Left lung (tissue), 10 donors: ENCODE data around the gene C1QTNF1. TPM values are rescaled to one million over a fixed set of nuclear protein-coding genes. Genes with fewer than 3 reads are reported as not detected.

Source experiments
- ATAC-seq: fragments of 200-7000 bp; cut with Tn5 transposase; one replicate; pipeline ENCODE4 v1.9.1; 2020; ENCODE audit warnings: moderate library complexity
- DNase-seq, 4 donors: peaks; one replicate each; pipeline ENCODE4 v3.0.0-alpha.2; 2013 to 2020
- H3K27ac ChIP-seq, 2 donors: fragments of 200-600 bp; sonication (generic) in 1 of 2; one replicate each; pipeline versions ENCODE4 v1.5.0 to v1.8.0; 2020 to 2021
- H3K27me3 ChIP-seq, 2 donors: fragments of 200-600 bp; sonication (generic) in 1 of 2; one replicate each; pipeline versions ENCODE4 v1.5.0 to v1.8.0; 2020 to 2021
- H3K36me3 ChIP-seq, 2 donors: fragments of 200-600 bp; sonication (generic) in 1 of 2; one replicate each; pipeline versions ENCODE4 v1.5.0 to v1.8.0; 2020 to 2021
- H3K4me1 ChIP-seq, 2 donors: fragments of 200-600 bp; one replicate each; pipeline ENCODE4 v1.8.0; 2021
- H3K4me3 ChIP-seq, 2 donors: fragments of 200-600 bp; sonication (generic) in 1 of 2; one replicate each; pipeline versions ENCODE4 v1.5.0 to v1.8.0; 2020 to 2021; ENCODE audit warnings: mild to moderate bottlenecking in 1 of 2
- H3K9me3 ChIP-seq, 2 donors: fragments of 200-600 bp; sonication (generic) in 1 of 2; one replicate each; pipeline versions ENCODE4 v1.5.0 to v1.8.0; 2020 to 2021
- intact Hi-C, 2 donors: fragments of 100-400 bp; cut with DNase I; formaldehyde crosslinking; loops; one replicate each; pipeline versions ENCODE4 v1.11.2 to v1.14.2; 2022
- polyA plus RNA-seq, 6 donors: library from polyadenylated mRNA; unstranded; fragments of 120-200 nt; gene quantifications; one replicate each; pipeline ENCODE4 v1.2.1, GENCODE V29; 2013; ENCODE audit not compliant: insufficient read length in 6 of 6
- total RNA-seq, 2 donors: library from RNA; stranded (reverse); fragmentation: NEBNext Ultra II Directional; extraction: Animal tissue kit (Norgen Biotek cat#: 25700); gene quantifications; one replicate each; pipeline ENCODE4 v1.2.1, GENCODE V29; 2021
- TF ChIP-seq, protein P1 (sequence below), 2 donors: fragments of 200-600 bp; sonication (generic) in 1 of 2; IDR thresholded peaks; one replicate each; pipeline versions ENCODE4 v1.5.0 to v1.8.0; 2021; ENCODE audit warnings: antibody characterized with exemption in 2 of 2
- donor health status: DM: no; HTN: yes; CAD: no.
- donor health status: DM: no; HTN: no; CAD: no.

The C1QTNF1 gene
- total and polyA plus RNA-seq, 8 donors = 1.4 to 31.4 (median 2.2) TPM

DNA sequence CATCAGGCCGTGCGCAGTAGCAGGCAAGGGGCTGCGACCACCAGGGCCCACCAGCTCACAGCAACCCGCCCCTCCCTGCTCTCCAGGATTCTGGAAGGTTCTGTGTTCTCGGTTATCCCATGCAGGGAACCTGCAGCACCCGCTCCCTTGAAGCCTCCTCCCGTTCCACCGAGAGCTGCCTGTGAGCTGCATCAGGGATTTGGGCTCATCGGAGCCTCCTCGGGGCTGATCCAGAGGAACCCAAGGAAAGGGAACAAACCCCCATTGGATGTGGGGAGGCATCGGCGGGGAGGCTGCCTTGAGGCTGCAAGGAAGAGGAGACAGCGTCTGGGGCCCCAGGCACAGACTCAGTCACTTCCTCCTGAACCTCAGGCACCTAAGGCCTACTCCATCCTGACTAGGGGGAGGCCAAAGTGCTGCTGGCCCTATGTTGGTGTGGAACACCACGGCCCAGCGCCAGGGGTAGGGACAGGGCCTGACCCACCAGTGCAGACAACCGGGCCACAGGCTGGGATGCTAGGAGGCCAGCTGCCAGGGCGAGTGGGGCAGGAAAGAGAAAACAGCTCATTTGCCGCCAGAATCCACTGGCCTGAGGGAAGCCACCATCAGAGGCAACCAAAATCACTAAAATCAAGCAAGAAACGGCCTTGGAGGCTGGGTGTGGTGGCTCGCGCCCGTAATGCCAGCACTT is 29.8 kb upstream of the C1QTNF1 start:
- no peaks in the 10 kb centered on the region for H3K27me3 ChIP-seq
- intact Hi-C loops = no loop called here
- TF ChIP-seq, protein P1, sequence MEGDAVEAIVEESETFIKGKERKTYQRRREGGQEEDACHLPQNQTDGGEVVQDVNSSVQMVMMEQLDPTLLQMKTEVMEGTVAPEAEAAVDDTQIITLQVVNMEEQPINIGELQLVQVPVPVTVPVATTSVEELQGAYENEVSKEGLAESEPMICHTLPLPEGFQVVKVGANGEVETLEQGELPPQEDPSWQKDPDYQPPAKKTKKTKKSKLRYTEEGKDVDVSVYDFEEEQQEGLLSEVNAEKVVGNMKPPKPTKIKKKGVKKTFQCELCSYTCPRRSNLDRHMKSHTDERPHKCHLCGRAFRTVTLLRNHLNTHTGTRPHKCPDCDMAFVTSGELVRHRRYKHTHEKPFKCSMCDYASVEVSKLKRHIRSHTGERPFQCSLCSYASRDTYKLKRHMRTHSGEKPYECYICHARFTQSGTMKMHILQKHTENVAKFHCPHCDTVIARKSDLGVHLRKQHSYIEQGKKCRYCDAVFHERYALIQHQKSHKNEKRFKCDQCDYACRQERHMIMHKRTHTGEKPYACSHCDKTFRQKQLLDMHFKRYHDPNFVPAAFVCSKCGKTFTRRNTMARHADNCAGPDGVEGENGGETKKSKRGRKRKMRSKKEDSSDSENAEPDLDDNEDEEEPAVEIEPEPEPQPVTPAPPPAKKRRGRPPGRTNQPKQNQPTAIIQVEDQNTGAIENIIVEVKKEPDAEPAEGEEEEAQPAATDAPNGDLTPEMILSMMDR (IDR thresholded peaks at IDR 0.05) = no peak
- DNase-seq = peak in 1 of 4 donors; percentile 68
- H3K36me3 ChIP-seq = peaks cover 0 to 98% of the 10 kb centered on the region in 2 donors
- H3K4me1 ChIP-seq = peaks cover 0 to 14% of the 10 kb centered on the region in 2 donors
- no peak overlapping the region for H3K27ac ChIP-seq
- no peak for ATAC-seq
- no peaks in the 10 kb centered on the region for H3K9me3 ChIP-seq
- H3K4me3 ChIP-seq = no peak overlapping the region

DNA sequence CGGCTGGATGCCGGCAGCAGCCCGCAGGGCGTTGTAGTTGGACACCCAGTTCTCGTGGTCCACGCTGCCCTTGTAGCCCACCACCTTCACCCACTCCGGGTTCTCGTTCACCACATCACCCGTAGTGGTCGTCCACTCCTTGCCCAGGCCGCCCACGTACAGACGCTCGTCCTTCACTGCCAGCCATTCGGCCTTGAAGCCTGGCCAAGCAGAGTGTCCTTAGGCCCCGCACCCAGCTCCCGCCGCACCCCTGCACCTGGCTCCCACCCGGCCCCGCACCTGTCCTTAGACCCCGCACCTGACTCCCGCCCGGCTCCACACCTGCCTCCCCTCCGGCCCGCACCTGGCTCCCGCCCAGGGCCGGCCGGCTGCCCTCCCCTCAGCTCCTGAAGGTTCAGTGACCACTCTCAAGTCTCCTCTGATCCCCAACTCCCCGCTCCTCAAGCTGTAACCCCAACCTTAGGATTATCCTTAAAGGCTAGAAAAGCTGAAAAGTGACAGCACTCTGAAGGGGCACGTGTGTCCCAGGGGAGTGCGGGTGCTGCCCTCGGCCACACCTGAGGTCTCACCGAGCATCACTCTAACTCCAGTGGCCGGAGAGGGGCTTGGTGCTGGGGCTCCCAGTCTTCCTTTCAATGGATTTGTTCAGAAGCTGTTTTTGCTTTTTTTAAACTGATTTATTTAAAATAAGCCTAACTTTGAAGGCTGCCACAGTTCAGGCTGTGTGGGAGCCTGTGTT is 28.8 kb upstream of the C1QTNF1 start:
- Histone ChIP-seq H3K36me3 (peaks cover 0 to 100% of the 10 kb centered on the region in 2 donors), H3K9me3 (no peaks in the 10 kb centered on the region), H3K27ac (peak overlapping the region; percentile 23 to 37), H3K4me1 (peaks cover 0 to 14% of the 10 kb centered on the region in 2 donors), H3K4me3 (no peak overlapping the region), H3K27me3 (no peaks in the 10 kb centered on the region)
- TF ChIP-seq, protein P1 (IDR thresholded peaks at IDR 0.05) = no peak
- ATAC-seq (no peak), DNase-seq (no peak)
- intact Hi-C loops = no loop called here

DNA sequence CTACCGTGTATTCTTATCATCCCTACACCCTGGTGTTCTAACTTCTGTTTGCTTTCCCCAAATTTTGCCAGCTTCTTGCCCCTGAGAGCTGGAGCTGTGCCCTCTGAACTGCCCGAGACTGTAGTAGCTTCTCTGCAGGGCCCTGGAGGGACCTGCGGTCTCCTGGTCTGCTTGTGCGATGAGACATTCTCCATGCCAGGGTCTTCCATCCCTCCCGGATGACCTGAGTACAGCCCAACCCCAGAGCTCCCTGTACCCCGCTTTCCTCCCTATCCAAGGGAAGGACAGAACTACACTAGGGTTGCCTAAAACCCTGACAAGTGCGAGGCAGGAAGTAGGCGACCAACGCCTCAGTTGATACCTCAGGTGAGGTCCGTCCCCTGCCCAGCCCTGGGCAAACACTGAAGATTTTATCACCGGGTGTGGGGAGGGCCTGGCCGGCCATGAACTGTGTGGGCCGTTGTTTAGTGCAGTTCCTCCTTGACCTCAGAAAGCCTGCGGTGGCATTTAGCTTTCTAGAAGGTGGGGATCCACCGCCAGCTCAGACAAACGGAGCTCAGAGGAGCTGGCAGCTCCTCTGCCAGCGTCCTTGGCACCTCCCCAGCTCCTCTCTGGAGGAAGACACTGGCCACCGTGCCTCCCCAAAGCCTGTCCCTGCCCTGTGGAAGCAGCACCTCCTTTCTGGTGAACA is 28.1 kb upstream of the C1QTNF1 start:
- DNase-seq = peak in 1 of 4 donors; percentile 67
- Histone ChIP-seq H3K9me3 (no peaks in the 10 kb centered on the region), H3K27ac (peak overlapping the region; percentile 37 to 59), H3K36me3 (peaks cover 0 to 96% of the 10 kb centered on the region in 2 donors), H3K4me1 (peaks cover 0 to 14% of the 10 kb centered on the region in 2 donors), H3K4me3 (no peak overlapping the region), H3K27me3 (no peaks in the 10 kb centered on the region)
- intact Hi-C loops = no loop called here
- TF ChIP-seq, protein P1 (IDR thresholded peaks at IDR 0.05) = no peak
- peak; percentile 88 for ATAC-seq

DNA sequence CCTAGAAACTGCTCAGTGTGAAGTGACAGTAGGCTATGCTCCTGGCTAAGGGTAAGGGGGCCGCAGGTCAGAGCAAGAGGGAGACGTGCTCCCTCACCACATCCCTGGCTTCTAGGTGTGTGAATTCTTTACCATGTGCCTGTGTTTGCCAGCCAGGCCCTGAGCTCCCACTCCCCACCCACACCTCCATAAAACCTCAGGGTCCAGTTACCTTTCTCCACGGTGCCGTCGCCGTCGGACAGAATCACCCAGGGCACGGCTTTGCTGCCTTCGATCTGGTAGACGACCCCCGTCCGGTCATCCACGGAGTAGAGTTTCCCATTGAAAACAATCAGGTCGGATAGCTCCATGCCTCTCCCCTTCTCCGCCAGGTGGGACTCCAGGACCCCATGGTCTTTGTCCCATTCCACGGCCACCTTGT is 27.2 kb upstream of the C1QTNF1 start:
- Histone ChIP-seq H3K27ac (peak overlapping the region; percentile 37 to 59), H3K9me3 (no peaks in the 10 kb centered on the region), H3K27me3 (no peaks in the 10 kb centered on the region), H3K36me3 (peaks cover 0 to 91% of the 10 kb centered on the region in 2 donors), H3K4me1 (peaks cover 0 to 14% of the 10 kb centered on the region in 2 donors), H3K4me3 (no peak overlapping the region)
- ATAC-seq (no peak), DNase-seq (no peak)
- intact Hi-C loops = no loop called here
- TF ChIP-seq, protein P1 (IDR thresholded peaks at IDR 0.05) = no peak
